K562 (cell line): ENCODE data around the gene CCDC136. TPM values are rescaled to one million over a fixed set of nuclear protein-coding genes. Genes with fewer than 3 reads are reported as not detected.
A peak's percentile ranks its signal among the peaks of the same experiment; 100 is the strongest.

Experiments
- ARHGAP35 ChIP-seq: fragments of 450-650 bp; IDR thresholded peaks from 2 replicates; pipeline ENCODE4 v1.6.1; 2018; ENCODE audit not compliant: partially characterized antibody
- ASH1L ChIP-seq: fragments of 450-650 bp; IDR thresholded peaks from 2 replicates; pipeline ENCODE4 v1.6.1; 2018; ENCODE audit warnings: borderline replicate concordance, mild to moderate bottlenecking, low read depth; ENCODE audit not compliant: partially characterized antibody
- E2F4 ChIP-seq: sonication (generic); formaldehyde crosslinking; IDR thresholded peaks from 2 replicates; pipeline ENCODE4 v1.8.0; 2022; ENCODE audit warnings: mild to moderate bottlenecking, low read depth, missing genetic modification reagents
- EP300 ChIP-seq: IDR thresholded peaks from 2 replicates; pipeline ENCODE4 v1.6.1; 2012; ENCODE audit warnings: low read length, improper control_type of control experiment
- FOXP4 ChIP-seq: sonication (generic); formaldehyde crosslinking; IDR thresholded peaks from 2 replicates; pipeline ENCODE4 v1.8.0; 2022; ENCODE audit warnings: mild to moderate bottlenecking, missing genetic modification reagents, borderline replicate concordance
- HMG20B ChIP-seq: fragments of 250-450 bp; sonication (Bioruptor Pico); IDR thresholded peaks from 2 replicates; pipeline ENCODE4 v1.5.0; 2021; ENCODE audit warnings: mild to moderate bottlenecking
- MAX ChIP-seq: sonication (generic); formaldehyde crosslinking; IDR thresholded peaks from 2 replicates; pipeline ENCODE4 v1.9.0; 2022; ENCODE audit warnings: mild to moderate bottlenecking, missing genetic modification reagents
- MYBL2 ChIP-seq, 2 experiments: fragments of 450-650 bp in 1 of 2; sonication (generic) in 1 of 2; formaldehyde crosslinking in 1 of 2; IDR thresholded peaks; 2 replicates each; pipeline versions ENCODE4 v1.6.1 to v1.8.1; 2017 to 2022; ENCODE audit warnings: borderline replicate concordance in 1 of 2, inconsistent platforms in 1 of 2, low read depth in 1 of 2, mild to moderate bottlenecking in 1 of 2, missing genetic modification reagents in 1 of 2, moderate library complexity in 1 of 2
- RBFOX2 ChIP-seq: fragments of 200-400 bp; formaldehyde crosslinking; IDR thresholded peaks from 2 replicates; pipeline ENCODE4 v1.6.1; 2017; ENCODE audit warnings: low read depth, mild to moderate bottlenecking, low read length, moderate library complexity
- SAP30 ChIP-seq: fragments of 200-600 bp; sonication (generic); IDR thresholded peaks from 2 replicates; pipeline ENCODE4 v1.6.1; 2012; ENCODE audit warnings: borderline replicate concordance, low read depth, mild to moderate bottlenecking, moderate library complexity, low read length, control low read depth, inconsistent platforms; ENCODE audit not compliant: insufficient read depth, poor library complexity, severe bottlenecking
- SMAD3 ChIP-seq: fragments of 450-650 bp; formaldehyde crosslinking; conservative IDR thresholded peaks from 2 replicates; pipeline ENCODE4 v1.4.0; 2020; ENCODE audit warnings: mild to moderate bottlenecking
- THRAP3 ChIP-seq: fragments of 450-650 bp; IDR thresholded peaks from 2 replicates; pipeline ENCODE4 v1.6.1; 2016; ENCODE audit warnings: mild to moderate bottlenecking, inconsistent platforms, borderline replicate concordance
- VEZF1 ChIP-seq: fragments of 200-800 bp; sonication (Bioruptor generic); IDR thresholded peaks from 2 replicates; pipeline ENCODE4 v1.6.1; 2017; ENCODE audit warnings: missing genetic modification characterization, missing compliant biosample characterization
- YY1 ChIP-seq, 3 experiments: IDR thresholded peaks; 2 replicates each; pipeline ENCODE4 v1.6.1; 2011; ENCODE audit warnings: low read length in 2 of 3, mild to moderate bottlenecking in 2 of 3, moderate library complexity in 2 of 3, borderline replicate concordance in 1 of 3, control low read depth in 1 of 3, low read depth in 1 of 3; ENCODE audit not compliant: insufficient read depth in 3 of 3, insufficient replicate concordance in 2 of 3, control insufficient read depth in 1 of 3, insufficient read length in 1 of 3; ENCODE audit errors: extremely low read depth in 1 of 3
- ZNF232 ChIP-seq: sonication (generic); formaldehyde crosslinking; IDR thresholded peaks from 2 replicates; pipeline ENCODE4 v1.8.0; 2022; ENCODE audit warnings: mild to moderate bottlenecking, missing genetic modification reagents
- ZNF436 ChIP-seq: fragments of 250-450, 450-650 bp; sonication (Bioruptor Pico); formaldehyde crosslinking; IDR thresholded peaks from 2 replicates; pipeline ENCODE4 v1.7.0; 2020; ENCODE audit warnings: mild to moderate bottlenecking
- ZNF655 ChIP-seq: fragments of 250-450 bp; sonication (Bioruptor Pico); IDR thresholded peaks from 2 replicates; pipeline ENCODE4 v1.5.0; 2021
- polyA plus RNA-seq, 8 experiments: library from polyadenylated mRNA; depleted of rRNA in 4 of 8; stranded (reverse) in 5 of 8; unstranded in 3 of 8; fragments of >200 nt; fragmentation: Nextera tagmentation in 2 of 8; fragmentation: Illumina TruSeq in 1 of 8; extraction: Ambion mirVana in 2 of 8; extraction: Trizol in 1 of 8; gene quantifications; 2 replicates each; pipeline versions ENCODE4 v1.2.1 to v1.2.3, GENCODE V29; 2011 to 2014; ENCODE audit warnings: inconsistent platforms in 1 of 8, missing spikeins in 1 of 8
- total RNA-seq, 7 experiments: library from RNA; depleted of rRNA in 6 of 7; stranded (reverse); fragments of >200 nt in 6 of 7; fragmentation: Illumina TruSeq in 2 of 7; extraction: Trizol in 2 of 7; gene quantifications; 2 replicates each; pipeline versions ENCODE4 v1.2.1 to v1.2.3, GENCODE V29; 2011 to 2021; ENCODE audit warnings: low replicate concordance in 1 of 7

CCDC136 gene
- total and polyA plus RNA-seq, 9 of the 15 experiments (the other 6 are each of a cell fraction or from before 2014, with no cell fraction given) = 2.4 to 40.8 (median 26.5) TPM

DNA sequence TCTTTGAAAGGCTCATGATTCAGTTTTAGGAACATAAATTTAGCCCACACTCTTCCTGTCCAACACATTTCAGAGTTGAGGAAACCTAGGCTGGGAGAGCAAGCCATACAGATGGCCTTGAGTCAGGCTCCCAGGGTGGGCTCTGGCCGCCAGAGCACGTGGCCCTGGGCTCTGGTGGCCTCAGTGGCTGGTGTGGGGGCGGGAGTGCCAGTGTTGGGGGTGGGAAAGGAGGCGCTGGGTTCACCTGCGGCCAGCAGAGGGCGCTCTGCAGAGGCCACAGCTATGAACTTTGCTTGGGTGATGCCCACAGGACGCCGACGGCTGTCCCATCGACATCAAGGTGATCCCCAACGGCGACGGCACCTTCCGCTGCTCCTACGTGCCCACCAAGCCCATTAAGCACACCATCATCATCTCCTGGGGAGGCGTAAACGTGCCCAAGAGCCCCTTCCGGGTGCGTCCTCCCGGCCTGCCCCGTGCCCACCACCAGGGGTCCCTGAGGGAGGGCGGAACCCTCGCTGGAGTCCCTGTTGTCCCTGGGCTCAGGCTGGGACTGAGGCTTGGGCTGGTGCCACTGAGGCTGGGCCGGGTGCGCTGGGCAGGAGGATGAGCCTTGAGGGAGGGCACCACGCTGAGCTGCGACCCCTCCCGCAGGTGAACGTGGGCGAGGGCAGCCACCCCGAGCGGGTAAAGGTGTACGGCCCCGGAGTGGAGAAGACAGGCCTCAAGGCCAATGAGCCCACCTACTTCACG is 50.3 kb downstream of the CCDC136 start (continued):
- TF ChIP-seq E2F4 (CRISPR knock-in tag) (0 out of 2 replicates have a peak, but pooled peaks have one; percentile 11), VEZF1 (CRISPR knock-in tag) (peak; percentile 62), ZNF232 (CRISPR knock-in tag) (no peak), ZNF655 (CRISPR knock-in tag) (no peak), EP300 (no peak), SAP30 (no peak), ARHGAP35 (no peak), MYBL2 (IDR thresholded peaks at IDR 0.05; ENCODE audit: low read depth) (no peak), MYBL2 (CRISPR knock-in tag; IDR thresholded peaks at IDR 0.05; ENCODE audit: borderline replicate concordance) (peak; percentile 21; the same call in 1 of the 2 replicates), RBFOX2 (peak; percentile 76), SMAD3 (CRISPR knock-in tag) (no peak), MAX (CRISPR knock-in tag) (no peak), THRAP3 (0 out of 2 replicates have a peak, but pooled peaks have one; percentile 47), YY1 (IDR thresholded peaks at IDR 0.05; ENCODE audit: borderline replicate concordance in 1 of 3, control insufficient read depth in 1 of 3, extremely low read depth in 1 of 3, insufficient read depth in 3 of 3, insufficient read length in 1 of 3, insufficient replicate concordance in 2 of 3, low read depth in 1 of 3, low read length in 2 of 3) (peak in 1 of 3 experiments; percentile 14), ZNF436 (CRISPR knock-in tag) (no peak), HMG20B (CRISPR knock-in tag) (no peak), ASH1L (no peak), FOXP4 (CRISPR knock-in tag) (0 out of 2 replicates have a peak, but pooled peaks have one; percentile 58)
